ENCODE data around the gene SARNP. TPM values are rescaled to one million over a fixed set of nuclear protein-coding genes. Genes with fewer than 3 reads are reported as not detected.

Gene SARNP
- total and polyA plus RNA-seq, 9 of the 15 experiments (the other 6 are each of a cell fraction or from before 2014, with no cell fraction given) = 70.1 to 400 (median 198) TPM

GRCh38 chr12:55809274-55809673 lies 8.2 kb downstream of the SARNP start:
- Histone ChIP-seq H3K9me3 (replicated peaks; ENCODE audit: control insufficient read depth, insufficient read depth, low read depth, low read length) (no peaks in the 10 kb centered on the region), H3K4me1 (replicated peaks in 1 of 2; ENCODE audit: control insufficient read depth in 2 of 2, insufficient read depth in 2 of 2, low read length in 2 of 2) (peaks cover 0 to 6% of the 10 kb centered on the region in 2 experiments; a peak in 3 of 5 replicates), H3K4me3 (no peak overlapping the region), H3K27ac (ENCODE audit: extremely low read depth, low read depth, low read length) (no peak overlapping the region), H3K9me1 (ENCODE audit: control insufficient read depth, insufficient read depth, low read length) (no peaks in the 10 kb centered on the region), H2AFZ (ENCODE audit: low read depth, low read length) (no peak overlapping the region), H3K4me2 (ENCODE audit: insufficient read depth, low read length) (no peak overlapping the region), H3K9ac (ENCODE audit: insufficient read depth in 1 of 2, low read depth in 2 of 2, low read length in 2 of 2) (no peak overlapping the region), H3K36me3 (ENCODE audit: control insufficient read depth, insufficient read depth, low read length) (peaks cover 78% of the 10 kb centered on the region), H3K79me2 (ENCODE audit: control insufficient read depth, insufficient read depth, low read length) (peaks cover 97% of the 10 kb centered on the region), H4K20me1 (replicated peaks; ENCODE audit: control insufficient read depth, insufficient read depth, low read length) (peaks cover 21% of the 10 kb centered on the region), H3K27me3 (ENCODE audit: control insufficient read depth in 2 of 2, insufficient read depth in 2 of 2, low read length in 2 of 2) (no peaks in the 10 kb centered on the region)
- FAIRE-seq (no peak), ATAC-seq (no peak), DNase-seq (ENCODE audit: extremely low read depth in 1 of 4, low spot score in 3 of 4) (no peak)
- in situ Hi-C loops (cut with MboI) = no loop called here
- CTCF ChIA-PET (ENCODE audit: low intra/inter-chr PET ratio) = no interaction called here
- WGBS (ENCODE audit: insufficient coverage, low coverage, missing lambda C conversion rate) = 95% methylated on average over 5 of the region's 5 CpGs
- intact Hi-C loops (cut with micrococcal nuclease) = no loop called here
- POLR2A ChIA-PET = interaction anchor here (0.7 to 3.8 kb wide), 2 partner anchors 8 to 33 kb away, joined by 4 to 20 read pairs; partner anchors contain the start of genes ORMDL2 and SARNP
- TF ChIP-seq CGGBP1 (CRISPR knock-in tag; IDR thresholded peaks at IDR 0.05) (no peak), CBFB (CRISPR knock-in tag; IDR thresholded peaks at IDR 0.05) (no peak), ZNF785 (CRISPR knock-in tag; IDR thresholded peaks at IDR 0.05) (no peak), TEAD1 (CRISPR knock-in tag; IDR thresholded peaks at IDR 0.05) (no peak), HOXB6 (CRISPR knock-in tag; IDR thresholded peaks at IDR 0.05; ENCODE audit: borderline replicate concordance) (no peak), HCFC1 (IDR thresholded peaks at IDR 0.05; ENCODE audit: low read depth, low read length) (no peak), ELF4 (CRISPR knock-in tag; IDR thresholded peaks at IDR 0.05) (no peak)
- no TSS peak for BruUV-seq (replicated peaks)

Measured in K562 (cell line).